Activated CD4-positive, alpha-beta T cell treated with anti-CD3 and anti-CD28 coated beads, Interleukin-10, Interleukin-2, amounts not matched to agents 100 ng/mL and 50 ng/mL, durations not matched to agents 16 hours and 8 hours (primary cell): ENCODE measurements around the gene STXBP5.
A peak's percentile ranks its signal among the peaks of the same experiment; 100 is the strongest.
"Not testable (repeated sequence)": the region's sequence is repeated elsewhere in the genome, so short reads cannot be mapped to it uniquely, and the experiment has no call there.

Experiments
- DNase-seq: peaks from one replicate; pipeline ENCODE4 v3.0.0-alpha.2; 2020

STXBP5 gene

GRCh38 chr6:147304016-147304415, 99.8 kb downstream of the STXBP5 start:
- no peak for DNase-seq

- DNase-seq = no peak
Observed at GRCh38 chr6:147310521-147310920, 106.3 kb downstream of the STXBP5 start.

GRCh38 chr6:147311218-147311617, 107.0 kb downstream of the STXBP5 start:
- no peak for DNase-seq

GRCh38 chr6:147321260-147321659, 117.0 kb downstream of the STXBP5 start:
- no peak for DNase-seq

GRCh38 chr6:147322299-147323162, 118.3 kb downstream of the STXBP5 start:
- DNase-seq = peak; percentile 82

GRCh38 chr6:147325557-147325956, 121.3 kb downstream of the STXBP5 start:
- DNase-seq = no peak

- no peak for DNase-seq
Observed at GRCh38 chr6:147331401-147331800, 127.2 kb downstream of the STXBP5 start.

GRCh38 chr6:147337921-147338320, 133.7 kb downstream of the STXBP5 start:
- DNase-seq = no peak

- DNase-seq = no peak
Observed at GRCh38 chr6:147341486-147341885, 137.3 kb downstream of the STXBP5 start.

GRCh38 chr6:147345902-147346301, 141.7 kb downstream of the STXBP5 start:
- peak; percentile 2 for DNase-seq

GRCh38 chr6:147347179-147347881, 143.1 kb downstream of the STXBP5 start:
- DNase-seq = no peak

GRCh38 chr6:147347882-147348575, 143.8 kb downstream of the STXBP5 start:
- DNase-seq = no peak

GRCh38 chr6:147361311-147361981, 157.2 kb downstream of the STXBP5 start:
- DNase-seq = no peak

GRCh38 chr6:147366290-147366689, 162.1 kb downstream of the STXBP5 start:
- DNase-seq = no peak

- no peak for DNase-seq
Observed at GRCh38 chr6:147371325-147371724, 167.1 kb downstream of the STXBP5 start.

GRCh38 chr6:147372806-147373205, 168.6 kb downstream of the STXBP5 start:
- DNase-seq = no peak

- DNase-seq = no peak
Observed at GRCh38 chr6:147378819-147379218, 174.6 kb downstream of the STXBP5 start.

GRCh38 chr6:147380841-147381240, 176.6 kb downstream of the STXBP5 start:
- not testable (repeated sequence) for DNase-seq

- DNase-seq = no peak
Observed at GRCh38 chr6:147381712-147382111, 177.5 kb downstream of the STXBP5 start.

- DNase-seq = no peak
Observed at GRCh38 chr6:147382945-147383554, 178.8 kb downstream of the STXBP5 start.

- peak; percentile 3 for DNase-seq
Observed at GRCh38 chr6:147384029-147384428, 179.8 kb downstream of the STXBP5 start.
